Pancreas (tissue), 10 donors: Measurements from ENCODE around the gene C1GALT1C1. TPM values are rescaled to one million over a fixed set of nuclear protein-coding genes. Genes with fewer than 3 reads are reported as not detected.

Experiments
- ATAC-seq, 4 donors: fragments of 200-7000 bp; cut with Tn5 transposase; one replicate each; pipeline versions ENCODE4 v1.8.0 to v1.9.1; 2020; ENCODE audit warnings: mild to moderate bottlenecking in 4 of 4, moderate library complexity in 4 of 4
- DNase-seq, 6 donors: peaks; one replicate each; pipeline ENCODE4 v3.0.0-alpha.2; 2020
- FAIRE-seq: peaks from 2 replicates; lab custom pipeline; 2012; peaks lifted over from hg19 to GRCh38; lab: Jason Lieb, UNC
- H3K27ac ChIP-seq, 4 donors: fragments of 200-600 bp; sonication (generic); 1 replicate in 3 of 4; 2 replicates in 1 of 4; pipeline versions ENCODE4 v1.5.0 to v1.8.0; 2020
- H3K27me3 ChIP-seq, 4 donors: fragments of 200-600 bp; one replicate each; pipeline ENCODE4 v1.8.0; 2021
- H3K36me3 ChIP-seq, 3 donors: fragments of 200-600 bp; sonication (generic) in 1 of 3; one replicate each; pipeline versions ENCODE4 v1.5.0 to v1.8.0; 2020 to 2021
- H3K4me1 ChIP-seq, 3 donors: fragments of 200-600 bp; one replicate each; pipeline ENCODE4 v1.8.0; 2021
- H3K4me3 ChIP-seq, 4 donors: fragments of 200-600 bp; sonication (generic) in 2 of 4; one replicate each; pipeline versions ENCODE4 v1.5.0 to v1.8.0; 2020 to 2021
- H3K9me3 ChIP-seq, 4 donors: fragments of 200-600 bp; one replicate each; pipeline ENCODE4 v1.8.0; 2021
- CTCF ChIP-seq, 4 donors: fragments of 200-600 bp; sonication (generic) in 3 of 4; IDR thresholded peaks; one replicate each; pipeline versions ENCODE4 v1.5.0 to v1.8.0; 2021; ENCODE audit warnings: antibody characterized with exemption in 4 of 4
- WGBS, 2 donors: extraction: QIAGEN DNeasy Blood & Tissue Kit; methylation state at CpG; one replicate each; pipeline ENCODE4 v1.1.7; 2013; 5-methylcytosine and 5-hydroxymethylcytosine counted together
- intact Hi-C, 3 donors: fragments of 100-400 bp; cut with DNase I; formaldehyde crosslinking; loops; one replicate each; pipeline versions ENCODE4 v1.11.1 to v1.14.2; 2022
- polyA plus RNA-seq, 2 donors: library from polyadenylated mRNA; stranded (reverse); fragments of 200-250 nt; gene quantifications; one replicate each; pipeline ENCODE4 v1.2.3, GENCODE V29; 2013
- total RNA-seq, 6 donors: library from RNA; stranded (reverse); fragmentation: NEBNext Ultra II Directional in 4 of 6; extraction: Animal tissue kit (Norgen Biotek cat#: 25700) in 4 of 6; gene quantifications; one replicate each; pipeline versions ENCODE4 v1.2.1 to v1.2.4, GENCODE V29; 2021 to 2023
- donor health status: healthy with polysubstance abuse.
- donor health status: DM: no; HTN: no; CAD: no; lungs with moderate emphysema.
- donor health status: DM: no; HTN: no; CAD: no.
- donor health status: control.
- donor health status: control.
- donor health status: Bipolar disorder and iron deficiency.
- donor health status: DM: yes; HTN: yes; CAD: no.
- donor health status: DM: no; HTN: no; CAD: no.
- donor health status: DM: no; HTN: no; CAD: no.
- donor health status: DM: yes; HTN: yes; CAD: no.

C1GALT1C1 gene
- total RNA-seq: 10 to 100 TPM in 3 of 6 donors, 1 to 10 TPM in 3; 6.2 to 12.4 (median 9.8) TPM
- 10 to 100 TPM in 1 of 2 donors, 1 to 10 TPM in 1; 5.9 to 19.1 TPM for polyA plus RNA-seq

- FAIRE-seq (no peak), ATAC-seq (peak; percentile 97 to 98 (median 98)), DNase-seq (peak; percentile 89 to 94 (median 93))
- Histone ChIP-seq H3K9me3 (no peaks in the 10 kb centered on the region), H3K27ac (peak within 1 kb of the TSS; percentile 61 to 89 (median 76)), H3K36me3 (no peaks in the 10 kb centered on the region), H3K27me3 (no peaks in the 10 kb centered on the region), H3K4me3 (peak within 1 kb of the TSS; percentile 35 to 52 (median 42)), H3K4me1 (no peaks in the 10 kb centered on the region)
- TF ChIP-seq CTCF (IDR thresholded peaks at IDR 0.05): no peak
- WGBS, 2 donors: 0 to 32% methylated on average over 67 of the region's 68 CpGs
- intact Hi-C loops: no loop called here
Measured at GRCh38 chrX:120629667-120630537, at the start of gene C1GALT1C1. C1GALT1C1 (minus strand) TSS chrX:120630054; CDS start chrX:120627166, 2,888 bp downstream.

- Histone ChIP-seq H3K9me3 (no peaks in the 10 kb centered on the region), H3K4me3 (no peak overlapping the region), H3K4me1 (no peaks in the 10 kb centered on the region), H3K36me3 (no peaks in the 10 kb centered on the region), H3K27me3 (no peaks in the 10 kb centered on the region), H3K27ac (no peak overlapping the region)
- 63 to 74% methylated on average over 2 of the region's 2 CpGs for WGBS, 2 donors
- ATAC-seq: no peak
- FAIRE-seq: no peak
- DNase-seq: no peak
- no peak for TF ChIP-seq CTCF (IDR thresholded peaks at IDR 0.05)
- intact Hi-C loops: no loop called here
Measured at GRCh38 chrX:120677004-120677652, 47.3 kb upstream of the C1GALT1C1 start.

- Histone ChIP-seq H3K36me3 (no peaks in the 10 kb centered on the region), H3K9me3 (no peaks in the 10 kb centered on the region), H3K4me3 (no peak overlapping the region), H3K27me3 (no peaks in the 10 kb centered on the region), H3K4me1 (no peaks in the 10 kb centered on the region), H3K27ac (no peak overlapping the region)
- ATAC-seq: no peak
- TF ChIP-seq CTCF (IDR thresholded peaks at IDR 0.05): no peak
- no peak for FAIRE-seq
- intact Hi-C loops: no loop called here
- WGBS, 2 donors: 79 to 80% methylated on average over 4 of the region's 4 CpGs
- no peak for DNase-seq
Measured at GRCh38 chrX:120672841-120673530, 43.1 kb upstream of the C1GALT1C1 start.

DNA sequence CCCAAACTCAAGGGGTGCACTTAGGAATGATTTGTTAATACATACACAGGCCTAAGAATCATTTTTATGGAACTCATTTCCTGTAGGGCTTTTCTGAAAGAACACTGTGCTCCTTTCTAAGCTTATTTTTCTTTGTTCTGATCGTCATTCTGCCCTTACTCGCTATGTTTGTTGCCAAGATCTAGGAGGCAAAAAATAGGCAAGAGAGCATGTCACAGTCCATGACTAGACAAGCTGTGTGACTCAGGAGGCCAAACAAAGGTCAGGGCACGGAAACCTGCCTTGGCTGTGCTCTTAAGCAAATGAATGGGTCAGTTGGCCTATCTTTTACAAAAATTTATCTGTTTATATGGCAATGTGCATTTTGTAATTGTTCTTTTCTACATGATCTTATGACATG lies 42.5 kb upstream of the C1GALT1C1 start:
- DNase-seq (no peak), FAIRE-seq (no peak), ATAC-seq (peak in 2 of 4 donors; percentile 48 to 70)
- Histone ChIP-seq H3K4me1 (no peaks in the 10 kb centered on the region), H3K4me3 (no peak overlapping the region), H3K27me3 (no peaks in the 10 kb centered on the region), H3K36me3 (no peaks in the 10 kb centered on the region), H3K27ac (no peak overlapping the region), H3K9me3 (no peaks in the 10 kb centered on the region)
- no peak for TF ChIP-seq CTCF (IDR thresholded peaks at IDR 0.05)
- 69 to 74% methylated on average over 3 of the region's 3 CpGs for WGBS, 2 donors
- intact Hi-C loops: no loop called here
